Stimulated activated CD4-positive, alpha-beta T cell treated with anti-CD3 and anti-CD28 coated beads, Interleukin-12 subunit alpha, Interleukin-12 subunit beta, amount 100 ng/mL, for 4 hours (primary cell): ENCODE measurements around the gene HEYL.

Experiments
- DNase-seq: peaks from one replicate; pipeline ENCODE4 v3.0.0-alpha.2; 2020

The HEYL gene

GRCh38 chr1:39596163-39596562 is 43.3 kb downstream of the HEYL start:
- DNase-seq: no peak

DNA sequence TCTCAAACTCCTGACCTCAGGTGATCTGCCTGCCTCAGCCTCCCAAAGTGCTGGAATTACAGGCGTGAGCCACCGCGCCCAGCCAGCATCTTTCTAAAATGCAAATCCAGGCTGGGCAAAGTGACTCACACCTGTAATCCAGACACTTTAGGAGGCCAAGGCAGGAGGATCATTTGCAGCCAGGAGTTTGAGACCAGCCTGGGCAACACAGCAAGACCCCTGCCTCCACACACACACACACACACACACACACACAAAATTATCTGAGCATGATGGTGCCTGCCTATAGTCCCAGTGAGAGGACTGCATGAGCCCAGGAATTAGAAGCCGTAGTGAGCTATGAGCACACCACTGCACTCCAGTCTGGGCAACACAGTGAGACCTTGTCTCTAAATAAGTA is 46.1 kb downstream of the HEYL start:
- no peak for DNase-seq

DNA sequence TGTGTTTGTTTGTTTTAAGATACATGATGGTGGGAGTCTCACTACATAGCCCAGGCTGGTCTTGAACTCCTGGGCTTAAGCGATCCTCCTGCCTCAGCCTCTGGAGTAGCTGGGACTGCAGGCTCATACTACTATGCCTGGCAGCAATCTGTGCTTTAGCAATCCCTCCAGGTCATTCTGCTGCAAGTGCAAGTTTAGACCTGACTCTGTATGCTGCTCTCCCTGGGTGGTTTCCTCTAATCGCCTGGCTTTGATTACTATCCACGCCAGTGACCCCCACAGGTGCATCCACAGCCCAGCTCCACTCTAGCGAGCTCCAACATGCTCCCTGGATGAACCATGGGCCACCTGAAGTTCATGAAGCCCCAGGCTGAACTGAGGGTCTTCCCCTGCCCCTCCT is 47.4 kb downstream of the HEYL start:
- DNase-seq: no peak

- DNase-seq: no peak
These were observed 48.9 kb downstream of the HEYL start for GRCh38 chr1:39590546-39590945.

DNA sequence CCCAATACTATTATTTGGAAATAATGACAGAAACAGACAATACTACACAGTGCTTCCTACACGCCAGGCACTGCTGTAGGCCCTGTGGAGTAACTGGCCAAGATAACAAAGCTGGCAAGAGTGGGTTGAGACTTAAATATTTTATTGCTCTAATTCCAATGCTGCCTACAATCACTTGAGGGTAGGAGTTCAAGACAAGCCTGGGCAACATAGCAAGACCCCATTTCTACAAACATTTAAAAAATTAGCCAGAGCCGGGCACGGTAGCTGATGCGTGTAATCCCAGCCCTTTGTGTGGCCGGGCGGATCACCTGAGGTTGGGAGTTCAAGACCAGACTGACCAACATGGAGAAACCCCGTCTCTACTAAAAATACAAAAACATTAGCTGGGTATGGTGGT is 53.5 kb downstream of the HEYL start:
- no peak for DNase-seq

DNA sequence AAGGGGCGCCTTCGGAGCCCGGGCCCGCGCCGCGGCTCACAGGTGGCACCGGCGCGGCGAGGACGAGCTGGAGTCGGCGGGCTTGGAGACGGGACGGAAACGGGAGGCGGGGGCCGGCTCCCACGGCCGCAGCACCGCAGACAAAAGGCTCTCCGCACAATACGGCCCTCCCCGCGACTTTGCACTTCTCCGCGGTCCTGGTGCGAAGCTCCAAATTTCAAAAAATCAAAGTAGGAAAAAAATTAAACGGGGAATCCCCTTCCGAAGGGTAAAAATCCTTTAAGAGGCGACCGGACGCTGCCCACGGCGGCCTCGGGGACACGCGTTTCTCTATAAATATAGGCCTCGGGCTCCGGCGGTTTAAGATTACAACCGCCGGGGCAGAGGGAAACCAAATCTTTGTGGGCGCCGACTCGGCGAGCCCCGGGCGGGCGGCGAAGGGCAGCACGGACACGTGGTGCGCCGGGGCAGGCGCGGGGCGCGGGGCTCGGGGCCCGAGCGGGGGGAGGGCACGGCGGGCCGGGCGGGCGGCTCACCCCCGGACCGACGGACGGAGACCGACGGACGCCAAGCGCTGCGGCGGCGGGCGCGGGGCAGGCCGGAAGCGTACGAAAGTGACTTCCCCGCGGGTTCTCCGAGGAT is 63.3 kb downstream of the HEYL start:
- DNase-seq: peak; percentile 27

- DNase-seq: peak; percentile 39
These were observed 64.0 kb downstream of the HEYL start for GRCh38 chr1:39575191-39576015.

GRCh38 chr1:39574646-39575045 is 64.8 kb downstream of the HEYL start:
- no peak for DNase-seq
